ENCODE results near the gene CBX1. TPM values are rescaled to one million over a fixed set of nuclear protein-coding genes. Genes with fewer than 3 reads are reported as not detected.
A peak's percentile ranks its signal among the peaks of the same experiment; 100 is the strongest.

The CBX1 gene
- total RNA-seq, 1 donor from 2014 or later, result 22.1 TPM

- DNase-seq (ENCODE audit: low read depth) (no peak), FAIRE-seq (no peak)
- TF ChIP-seq, protein P1, sequence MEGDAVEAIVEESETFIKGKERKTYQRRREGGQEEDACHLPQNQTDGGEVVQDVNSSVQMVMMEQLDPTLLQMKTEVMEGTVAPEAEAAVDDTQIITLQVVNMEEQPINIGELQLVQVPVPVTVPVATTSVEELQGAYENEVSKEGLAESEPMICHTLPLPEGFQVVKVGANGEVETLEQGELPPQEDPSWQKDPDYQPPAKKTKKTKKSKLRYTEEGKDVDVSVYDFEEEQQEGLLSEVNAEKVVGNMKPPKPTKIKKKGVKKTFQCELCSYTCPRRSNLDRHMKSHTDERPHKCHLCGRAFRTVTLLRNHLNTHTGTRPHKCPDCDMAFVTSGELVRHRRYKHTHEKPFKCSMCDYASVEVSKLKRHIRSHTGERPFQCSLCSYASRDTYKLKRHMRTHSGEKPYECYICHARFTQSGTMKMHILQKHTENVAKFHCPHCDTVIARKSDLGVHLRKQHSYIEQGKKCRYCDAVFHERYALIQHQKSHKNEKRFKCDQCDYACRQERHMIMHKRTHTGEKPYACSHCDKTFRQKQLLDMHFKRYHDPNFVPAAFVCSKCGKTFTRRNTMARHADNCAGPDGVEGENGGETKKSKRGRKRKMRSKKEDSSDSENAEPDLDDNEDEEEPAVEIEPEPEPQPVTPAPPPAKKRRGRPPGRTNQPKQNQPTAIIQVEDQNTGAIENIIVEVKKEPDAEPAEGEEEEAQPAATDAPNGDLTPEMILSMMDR (IDR thresholded peaks at IDR 0.05; ENCODE audit: insufficient read depth, low read length, severe bottlenecking), result peak; percentile 13
- H3K4me3 ChIP-seq (ENCODE audit: low read depth, low read length), result no peak overlapping the region
- no peaks in the 10 kb centered on the region for H3K27me3 ChIP-seq (ENCODE audit: control insufficient read depth, insufficient read depth, low read length)
- H3K36me3 ChIP-seq (ENCODE audit: control insufficient read depth, insufficient read depth, low read length), result no peaks in the 10 kb centered on the region
Measured at GRCh38 chr17:48134912-48135480, 33.7 kb upstream of the CBX1 start.

DNA sequence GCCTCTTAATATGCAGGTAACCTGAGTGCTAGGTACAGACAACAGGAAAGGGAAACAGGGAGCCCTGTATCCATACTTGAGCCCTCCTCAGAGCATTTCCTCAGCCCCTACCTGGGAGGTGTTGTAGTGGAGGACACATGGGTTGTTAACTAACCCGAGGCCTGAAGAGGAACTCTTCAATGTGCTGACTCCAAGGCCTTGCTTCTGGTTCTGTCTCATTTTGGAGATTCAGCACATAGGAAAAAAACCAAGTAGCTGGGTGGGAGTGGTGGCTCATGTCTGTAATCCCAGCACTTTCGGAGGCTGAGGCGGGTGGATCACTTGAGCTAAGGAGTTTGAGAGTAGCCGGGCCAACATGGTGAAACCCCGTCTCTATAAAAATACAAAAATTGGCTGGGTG, 31.1 kb upstream of the CBX1 start:
- Histone ChIP-seq H3K4me3 (ENCODE audit: low read depth, low read length) (no peak overlapping the region), H3K27me3 (ENCODE audit: control insufficient read depth, insufficient read depth, low read length) (no peaks in the 10 kb centered on the region), H3K36me3 (ENCODE audit: control insufficient read depth, insufficient read depth, low read length) (no peaks in the 10 kb centered on the region)
- no peak for DNase-seq (ENCODE audit: low read depth)
- FAIRE-seq, result no peak
- TF ChIP-seq, protein P1 (IDR thresholded peaks at IDR 0.05; ENCODE audit: insufficient read depth, low read length, severe bottlenecking), result no peak

DNA sequence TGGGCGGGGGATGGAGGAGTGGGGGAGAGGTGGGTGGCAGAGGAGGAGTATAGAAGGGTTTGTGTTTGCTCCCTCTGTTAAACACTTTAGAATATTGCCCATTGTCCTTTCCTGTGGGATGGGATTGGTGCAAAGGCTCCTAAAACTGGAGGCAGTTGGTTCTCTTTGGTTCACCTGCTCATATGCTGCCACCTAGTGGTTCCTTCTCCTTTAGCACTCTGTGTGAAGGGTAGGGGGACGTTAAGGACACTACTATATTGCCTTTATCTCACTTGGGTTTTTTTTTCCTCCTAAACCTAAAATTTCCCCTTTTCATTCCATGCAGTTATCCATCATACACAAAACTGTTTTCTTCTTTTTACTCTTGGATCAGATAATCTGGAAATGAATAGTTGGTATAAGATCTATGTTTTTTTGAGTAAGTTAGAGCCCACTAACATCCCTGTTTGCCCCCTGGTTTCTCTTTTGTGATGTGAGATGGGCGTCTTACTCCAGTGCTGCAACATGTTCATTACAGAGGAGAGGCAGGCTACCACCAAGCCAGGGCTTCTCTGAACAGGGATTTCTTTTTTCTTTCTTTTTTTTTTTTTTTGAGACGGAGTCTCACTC, 30.0 kb upstream of the CBX1 start:
- Histone ChIP-seq H3K4me3 (ENCODE audit: low read depth, low read length) (no peak overlapping the region), H3K36me3 (ENCODE audit: control insufficient read depth, insufficient read depth, low read length) (no peaks in the 10 kb centered on the region), H3K27me3 (ENCODE audit: control insufficient read depth, insufficient read depth, low read length) (no peaks in the 10 kb centered on the region)
- FAIRE-seq (no peak), DNase-seq (ENCODE audit: low read depth) (peak; percentile 62)
- TF ChIP-seq, protein P1 (IDR thresholded peaks at IDR 0.05; ENCODE audit: insufficient read depth, low read length, severe bottlenecking), result peak; percentile 82

DNA sequence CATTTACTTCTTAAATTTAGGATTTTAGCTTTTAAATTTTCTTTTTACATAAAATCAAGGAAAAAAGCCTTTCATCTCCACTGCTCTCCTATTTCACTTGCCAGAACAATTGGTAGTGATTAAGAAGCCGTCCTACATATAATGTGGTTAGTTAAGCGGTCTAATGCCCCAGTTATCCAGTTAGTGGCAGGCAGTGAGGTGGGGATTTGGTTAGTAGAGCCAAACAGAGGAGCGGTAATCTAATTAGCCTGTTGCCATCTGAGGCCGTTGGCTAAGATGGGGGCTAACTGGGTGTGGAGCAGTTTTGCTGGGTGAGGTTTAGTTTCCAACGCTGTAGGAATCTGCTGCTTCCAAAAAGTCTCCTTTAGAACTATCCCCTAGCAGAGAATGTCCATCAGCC, 28.7 kb upstream of the CBX1 start:
- H3K36me3 ChIP-seq (ENCODE audit: control insufficient read depth, insufficient read depth, low read length), result peaks cover 2% of the 10 kb centered on the region
- TF ChIP-seq, protein P1 (IDR thresholded peaks at IDR 0.05; ENCODE audit: insufficient read depth, low read length, severe bottlenecking), result no peak
- no peak for FAIRE-seq
- H3K27me3 ChIP-seq (ENCODE audit: control insufficient read depth, insufficient read depth, low read length), result no peaks in the 10 kb centered on the region
- DNase-seq (ENCODE audit: low read depth), result no peak
- no peak overlapping the region for H3K4me3 ChIP-seq (ENCODE audit: low read depth, low read length)

GRCh38 chr17:48128400-48128799, 27.1 kb upstream of the CBX1 start:
- Histone ChIP-seq H3K36me3 (ENCODE audit: control insufficient read depth, insufficient read depth, low read length) (peaks cover 2% of the 10 kb centered on the region), H3K4me3 (ENCODE audit: low read depth, low read length) (no peak overlapping the region), H3K27me3 (ENCODE audit: control insufficient read depth, insufficient read depth, low read length) (no peaks in the 10 kb centered on the region)
- TF ChIP-seq, protein P1 (IDR thresholded peaks at IDR 0.05; ENCODE audit: insufficient read depth, low read length, severe bottlenecking), result no peak
- FAIRE-seq (no peak), DNase-seq (ENCODE audit: low read depth) (no peak)
